ENCODE measurements around the gene GPM6B. TPM values are rescaled to one million over a fixed set of nuclear protein-coding genes. Genes with fewer than 3 reads are reported as not detected.

Gene GPM6B
- total RNA-seq, 2 experiments from 2014 or later: not detected

DNA sequence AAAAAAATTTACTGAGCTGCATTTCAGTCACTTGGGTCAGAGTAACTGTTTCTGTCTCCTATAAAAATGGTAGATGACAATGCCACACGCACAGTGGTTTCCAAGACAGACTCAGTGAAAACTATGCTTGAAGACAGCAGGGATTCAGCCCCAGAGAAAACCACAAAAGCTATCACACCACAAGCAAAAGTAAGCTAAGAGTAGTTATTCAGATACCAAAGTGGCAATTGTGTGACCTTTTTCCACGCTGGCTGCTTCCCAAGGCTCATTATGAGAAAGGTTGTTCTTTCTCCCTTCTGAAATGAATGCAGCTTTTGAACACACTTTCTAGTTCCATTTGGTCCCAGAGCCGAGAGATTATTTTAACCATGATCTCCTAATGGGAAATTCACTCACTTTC, 46.4 kb upstream of the GPM6B start:
- Histone ChIP-seq H3K4me1 (ENCODE audit: insufficient read depth, low read length, poor library complexity, severe bottlenecking) (no peaks in the 10 kb centered on the region), H3K9me2 (ENCODE audit: insufficient read depth, low read length) (no peaks in the 10 kb centered on the region), H2AFZ (ENCODE audit: low read length) (no peak overlapping the region), H3K4me3 (ENCODE audit: low read depth, low read length, poor library complexity, severe bottlenecking) (no peak overlapping the region), H3K4me2 (ENCODE audit: low read length) (no peak overlapping the region), H4K20me1 (ENCODE audit: insufficient read depth, low read length) (no peaks in the 10 kb centered on the region), H3K9me3 (ENCODE audit: low read length) (no peaks in the 10 kb centered on the region), H3K36me3 (ENCODE audit: insufficient read depth, low read length) (no peaks in the 10 kb centered on the region), H3K27ac (ENCODE audit: low read depth, low read length, poor library complexity, severe bottlenecking) (no peak overlapping the region), H3K79me2 (ENCODE audit: insufficient read depth, low read depth, low read length) (no peaks in the 10 kb centered on the region)
- intact Hi-C loops (cut with micrococcal nuclease; ENCODE audit: unreplicated experiment): no loop called here
- TF ChIP-seq CTCF (conservative IDR thresholded peaks at IDR 0.05; ENCODE audit: low read length): no peak
- no peak for TF ChIP-seq EZH2phosphoT487 (IDR thresholded peaks at IDR 0.05; ENCODE audit: borderline replicate concordance, low read depth, low read length)
- no peak for DNase-seq (ENCODE audit: low spot score)
- ChIA-PET CTCF (ENCODE audit: unreplicated experiment) (no interaction called here), POLR2A (no interaction called here)
- no TSS peak for BruUV-seq (replicated peaks)

GRCh38 chrX:13859724-13860123, 42.8 kb upstream of the GPM6B start:
- H3K27ac ChIP-seq (ENCODE audit: low read depth, low read length, poor library complexity, severe bottlenecking): no peak overlapping the region
- no peaks in the 10 kb centered on the region for H3K9me3 ChIP-seq (ENCODE audit: low read length)
- no peak overlapping the region for H3K4me2 ChIP-seq (ENCODE audit: low read length)
- no peaks in the 10 kb centered on the region for H3K4me1 ChIP-seq (ENCODE audit: insufficient read depth, low read length, poor library complexity, severe bottlenecking)
- no peak overlapping the region for H2AFZ ChIP-seq (ENCODE audit: low read length)
- BruUV-seq (replicated peaks): no TSS peak
- no peak overlapping the region for H3K4me3 ChIP-seq (ENCODE audit: low read depth, low read length, poor library complexity, severe bottlenecking)
- H4K20me1 ChIP-seq (ENCODE audit: insufficient read depth, low read length): no peaks in the 10 kb centered on the region
- DNase-seq (ENCODE audit: low spot score): no peak
- TF ChIP-seq CTCF (conservative IDR thresholded peaks at IDR 0.05; ENCODE audit: low read length): no peak
- no peak for TF ChIP-seq EZH2phosphoT487 (IDR thresholded peaks at IDR 0.05; ENCODE audit: borderline replicate concordance, low read depth, low read length)
- ChIA-PET CTCF (ENCODE audit: unreplicated experiment) (no interaction called here), POLR2A (interaction anchor here (1.0 kb wide), 1 partner anchor 16 kb away, joined by 3 read pairs; no protein-coding TSS in a partner anchor)
- no peaks in the 10 kb centered on the region for H3K79me2 ChIP-seq (ENCODE audit: insufficient read depth, low read depth, low read length)
- H3K9me2 ChIP-seq (ENCODE audit: insufficient read depth, low read length): no peaks in the 10 kb centered on the region
- intact Hi-C loops (cut with micrococcal nuclease; ENCODE audit: unreplicated experiment): no loop called here
- no peaks in the 10 kb centered on the region for H3K36me3 ChIP-seq (ENCODE audit: insufficient read depth, low read length)

DNA sequence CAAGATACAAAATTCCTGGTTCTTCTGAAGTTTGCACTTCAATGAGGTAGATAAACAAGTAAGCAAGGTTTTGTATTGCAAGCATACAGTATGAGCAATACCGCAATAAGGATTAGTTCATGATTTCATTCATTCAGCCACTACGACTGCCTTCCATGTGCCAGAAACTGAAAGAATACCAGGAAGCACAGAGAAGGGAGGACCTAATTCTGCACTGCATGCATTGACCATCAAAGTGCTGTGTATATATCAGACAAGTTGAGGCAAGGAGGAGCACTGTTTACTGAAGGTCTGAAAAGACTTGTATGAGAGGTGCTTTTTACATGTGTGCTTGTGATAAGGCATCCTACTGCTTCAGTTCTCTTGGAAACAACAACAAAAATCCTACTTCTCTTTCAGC, 40.9 kb upstream of the GPM6B start:
- no peaks in the 10 kb centered on the region for H3K79me2 ChIP-seq (ENCODE audit: insufficient read depth, low read depth, low read length)
- no peak overlapping the region for H3K4me2 ChIP-seq (ENCODE audit: low read length)
- TF ChIP-seq EZH2phosphoT487 (IDR thresholded peaks at IDR 0.05; ENCODE audit: borderline replicate concordance, low read depth, low read length) (no peak), CTCF (conservative IDR thresholded peaks at IDR 0.05; ENCODE audit: low read length) (no peak)
- no peak overlapping the region for H2AFZ ChIP-seq (ENCODE audit: low read length)
- BruUV-seq (replicated peaks): no TSS peak
- no peaks in the 10 kb centered on the region for H4K20me1 ChIP-seq (ENCODE audit: insufficient read depth, low read length)
- intact Hi-C loops (cut with micrococcal nuclease; ENCODE audit: unreplicated experiment): no loop called here
- H3K9me2 ChIP-seq (ENCODE audit: insufficient read depth, low read length): no peaks in the 10 kb centered on the region
- no peak overlapping the region for H3K27ac ChIP-seq (ENCODE audit: low read depth, low read length, poor library complexity, severe bottlenecking)
- no peak for DNase-seq (ENCODE audit: low spot score)
- CTCF ChIA-PET (ENCODE audit: unreplicated experiment): no interaction called here
- H3K4me3 ChIP-seq (ENCODE audit: low read depth, low read length, poor library complexity, severe bottlenecking): no peak overlapping the region
- POLR2A ChIA-PET: no interaction called here
- H3K36me3 ChIP-seq (ENCODE audit: insufficient read depth, low read length): no peaks in the 10 kb centered on the region
- no peaks in the 10 kb centered on the region for H3K4me1 ChIP-seq (ENCODE audit: insufficient read depth, low read length, poor library complexity, severe bottlenecking)
- no peaks in the 10 kb centered on the region for H3K9me3 ChIP-seq (ENCODE audit: low read length)
